HG03103 (cell line): ENCODE results near the gene FAM204A.

Source experiments
- ATAC-seq: cut with Tn5 transposase; IDR thresholded peaks from one replicate; pipeline ENCODE4 v1.9.1; 2021; ENCODE audit warnings: low read depth; ENCODE audit not compliant: unreplicated experiment

FAM204A gene

GRCh38 chr10:118287076-118287806 lies 54.9 kb downstream of the FAM204A start:
- ATAC-seq = no peak

GRCh38 chr10:118286051-118286838 lies 55.9 kb downstream of the FAM204A start:
- ATAC-seq = no peak

GRCh38 chr10:118282670-118283069 lies 59.5 kb downstream of the FAM204A start:
- no peak for ATAC-seq

GRCh38 chr10:118278649-118279048 lies 63.5 kb downstream of the FAM204A start:
- no peak for ATAC-seq

- no peak for ATAC-seq
These were observed 64.3 kb downstream of the FAM204A start for GRCh38 chr10:118277871-118278270.

- ATAC-seq = no peak
These were observed 65.4 kb downstream of the FAM204A start for GRCh38 chr10:118276727-118277126.

- no peak for ATAC-seq
These were observed 65.9 kb downstream of the FAM204A start for GRCh38 chr10:118276204-118276603.

- no peak for ATAC-seq
These were observed 68.5 kb downstream of the FAM204A start for GRCh38 chr10:118273662-118274061.

GRCh38 chr10:118272767-118273166 lies 69.4 kb downstream of the FAM204A start:
- no peak for ATAC-seq

GRCh38 chr10:118272149-118272721 lies 69.9 kb downstream of the FAM204A start:
- ATAC-seq = no peak

- ATAC-seq = no peak
These were observed 70.5 kb downstream of the FAM204A start for GRCh38 chr10:118271671-118272070.

- no peak for ATAC-seq
These were observed 75.9 kb downstream of the FAM204A start for GRCh38 chr10:118266098-118266748.

- ATAC-seq = no peak
These were observed 77.2 kb downstream of the FAM204A start for GRCh38 chr10:118264838-118265470.

- ATAC-seq = no peak
These were observed 77.9 kb downstream of the FAM204A start for GRCh38 chr10:118264252-118264651.

GRCh38 chr10:118262538-118262937 lies 79.6 kb downstream of the FAM204A start:
- no peak for ATAC-seq

- ATAC-seq = peak; percentile 73
These were observed 82.7 kb downstream of the FAM204A start for GRCh38 chr10:118259288-118259906.

GRCh38 chr10:118258285-118258684 lies 83.8 kb downstream of the FAM204A start:
- no peak for ATAC-seq

GRCh38 chr10:118256825-118257570 lies 85.1 kb downstream of the FAM204A start:
- no peak for ATAC-seq

GRCh38 chr10:118256209-118256608 lies 85.9 kb downstream of the FAM204A start:
- no peak for ATAC-seq
